ENCODE results near the gene PTPN6. TPM values are rescaled to one million over a fixed set of nuclear protein-coding genes. Genes with fewer than 3 reads are reported as not detected.

PTPN6 gene
- total RNA-seq, 1 donor, result not detected

GRCh38 chr12:6957741-6958608, 6.8 kb downstream of the PTPN6 start:
- H3K4me3 ChIP-seq (ENCODE audit: low read depth, low read length), result no peak overlapping the region
- no peak for DNase-seq (ENCODE audit: low read depth)
- TF ChIP-seq CTCF (IDR thresholded peaks at IDR 0.05; ENCODE audit: insufficient read depth, low read depth, low read length), result no peak

- DNase-seq (ENCODE audit: low read depth), result no peak
Measured at GRCh38 chr12:6958609-6959057, 7.5 kb downstream of the PTPN6 start.

GRCh38 chr12:6959058-6959804, 8.1 kb downstream of the PTPN6 start:
- no peak for TF ChIP-seq CTCF (IDR thresholded peaks at IDR 0.05; ENCODE audit: insufficient read depth, low read depth, low read length)
- DNase-seq (ENCODE audit: low read depth), result no peak
- no peak overlapping the region for H3K4me3 ChIP-seq (ENCODE audit: low read depth, low read length)

More at GRCh38 chr12:6958609-6959057, 7.5 kb downstream of the PTPN6 start:
- H3K4me3 ChIP-seq (ENCODE audit: low read depth, low read length), result no peak overlapping the region
- TF ChIP-seq CTCF (IDR thresholded peaks at IDR 0.05; ENCODE audit: insufficient read depth, low read depth, low read length), result no peak

GRCh38 chr12:6959805-6960592, 8.8 kb downstream of the PTPN6 start:
- no peak for TF ChIP-seq CTCF (IDR thresholded peaks at IDR 0.05; ENCODE audit: insufficient read depth, low read depth, low read length)
- no peak for DNase-seq (ENCODE audit: low read depth)
- H3K4me3 ChIP-seq (ENCODE audit: low read depth, low read length), result no peak overlapping the region

- DNase-seq (ENCODE audit: low read depth), result peak; percentile 36
- peak; percentile 32 for TF ChIP-seq CTCF (IDR thresholded peaks at IDR 0.05; ENCODE audit: insufficient read depth, low read depth, low read length)
- H3K4me3 ChIP-seq (ENCODE audit: low read depth, low read length), result peak overlapping the region; percentile 39
Measured at GRCh38 chr12:6960593-6961277, 9.6 kb downstream of the PTPN6 start.

GRCh38 chr12:6961278-6961694, 10.1 kb downstream of the PTPN6 start:
- H3K4me3 ChIP-seq (ENCODE audit: low read depth, low read length), result peak overlapping the region; percentile 39
- TF ChIP-seq CTCF (IDR thresholded peaks at IDR 0.05; ENCODE audit: insufficient read depth, low read depth, low read length), result no peak
- peak; percentile 78 for DNase-seq (ENCODE audit: low read depth)

All from fibroblast of villous mesenchyme (primary cell).